Left lung (tissue), 10 donors: ENCODE data around the gene HAGH. TPM values are rescaled to one million over a fixed set of nuclear protein-coding genes. Genes with fewer than 3 reads are reported as not detected.

ENCODE experiments used
- ATAC-seq: fragments of 200-7000 bp; cut with Tn5 transposase; one replicate; pipeline ENCODE4 v1.9.1; 2020; ENCODE audit warnings: moderate library complexity
- DNase-seq, 4 donors: peaks; one replicate each; pipeline ENCODE4 v3.0.0-alpha.2; 2013 to 2020
- H3K27ac ChIP-seq, 2 donors: fragments of 200-600 bp; sonication (generic) in 1 of 2; one replicate each; pipeline versions ENCODE4 v1.5.0 to v1.8.0; 2020 to 2021
- H3K27me3 ChIP-seq, 2 donors: fragments of 200-600 bp; sonication (generic) in 1 of 2; one replicate each; pipeline versions ENCODE4 v1.5.0 to v1.8.0; 2020 to 2021
- H3K36me3 ChIP-seq, 2 donors: fragments of 200-600 bp; sonication (generic) in 1 of 2; one replicate each; pipeline versions ENCODE4 v1.5.0 to v1.8.0; 2020 to 2021
- H3K4me1 ChIP-seq, 2 donors: fragments of 200-600 bp; one replicate each; pipeline ENCODE4 v1.8.0; 2021
- H3K4me3 ChIP-seq, 2 donors: fragments of 200-600 bp; sonication (generic) in 1 of 2; one replicate each; pipeline versions ENCODE4 v1.5.0 to v1.8.0; 2020 to 2021; ENCODE audit warnings: mild to moderate bottlenecking in 1 of 2
- H3K9me3 ChIP-seq, 2 donors: fragments of 200-600 bp; sonication (generic) in 1 of 2; one replicate each; pipeline versions ENCODE4 v1.5.0 to v1.8.0; 2020 to 2021
- CTCF ChIP-seq, 2 donors: fragments of 200-600 bp; sonication (generic) in 1 of 2; IDR thresholded peaks; one replicate each; pipeline versions ENCODE4 v1.5.0 to v1.8.0; 2021; ENCODE audit warnings: antibody characterized with exemption in 2 of 2
- intact Hi-C, 2 donors: fragments of 100-400 bp; cut with DNase I; formaldehyde crosslinking; loops; one replicate each; pipeline versions ENCODE4 v1.11.2 to v1.14.2; 2022
- polyA plus RNA-seq, 6 donors: library from polyadenylated mRNA; unstranded; fragments of 120-200 nt; gene quantifications; one replicate each; pipeline ENCODE4 v1.2.1, GENCODE V29; 2013; ENCODE audit not compliant: insufficient read length in 6 of 6
- total RNA-seq, 2 donors: library from RNA; stranded (reverse); fragmentation: NEBNext Ultra II Directional; extraction: Animal tissue kit (Norgen Biotek cat#: 25700); gene quantifications; one replicate each; pipeline ENCODE4 v1.2.1, GENCODE V29; 2021
- donor health status: DM: no; HTN: yes; CAD: no.
- donor health status: DM: no; HTN: no; CAD: no.

Gene HAGH
- total and polyA plus RNA-seq, 8 donors = 21.0 to 62.0 (median 26.7) TPM

- no peaks in the 10 kb centered on the region for H3K4me1 ChIP-seq
These were observed 64.9 kb downstream of the HAGH start for GRCh38 chr16:1761751-1762150.

GRCh38 chr16:1760911-1761310 lies 65.7 kb downstream of the HAGH start:
- no peak for TF ChIP-seq CTCF (IDR thresholded peaks at IDR 0.05)
- no peak overlapping the region for H3K4me3 ChIP-seq
- ATAC-seq = no peak
- no peaks in the 10 kb centered on the region for H3K27me3 ChIP-seq
- DNase-seq = no peak
- H3K36me3 ChIP-seq = peaks cover 0 to 91% of the 10 kb centered on the region in 2 donors
- no peak overlapping the region for H3K27ac ChIP-seq
- H3K9me3 ChIP-seq = no peaks in the 10 kb centered on the region
- intact Hi-C loops = no loop called here
- no peaks in the 10 kb centered on the region for H3K4me1 ChIP-seq

More at GRCh38 chr16:1761751-1762150, 64.9 kb downstream of the HAGH start:
- Histone ChIP-seq H3K36me3 (peaks cover 0 to 99% of the 10 kb centered on the region in 2 donors), H3K9me3 (no peaks in the 10 kb centered on the region), H3K27ac (no peak overlapping the region), H3K27me3 (no peaks in the 10 kb centered on the region), H3K4me3 (no peak overlapping the region)
- intact Hi-C loops = no loop called here
- no peak for TF ChIP-seq CTCF (IDR thresholded peaks at IDR 0.05)
- DNase-seq = no peak
- no peak for ATAC-seq

- DNase-seq (peak in 1 of 4 donors; percentile 72), ATAC-seq (no peak)
- no peak for TF ChIP-seq CTCF (IDR thresholded peaks at IDR 0.05)
- Histone ChIP-seq H3K4me3 (no peak overlapping the region), H3K4me1 (no peaks in the 10 kb centered on the region), H3K27ac (no peak overlapping the region), H3K27me3 (no peaks in the 10 kb centered on the region), H3K36me3 (peaks cover 0 to 80% of the 10 kb centered on the region in 2 donors), H3K9me3 (no peaks in the 10 kb centered on the region)
- intact Hi-C loops = no loop called here
These were observed 67.1 kb downstream of the HAGH start for GRCh38 chr16:1759511-1759910.

GRCh38 chr16:1758923-1759322 lies 67.7 kb downstream of the HAGH start:
- TF ChIP-seq CTCF (IDR thresholded peaks at IDR 0.05) = no peak
- no peak overlapping the region for H3K4me3 ChIP-seq
- H3K9me3 ChIP-seq = no peaks in the 10 kb centered on the region
- no peak overlapping the region for H3K27ac ChIP-seq
- ATAC-seq (no peak), DNase-seq (no peak)
- H3K36me3 ChIP-seq = peaks cover 0 to 80% of the 10 kb centered on the region in 2 donors
- no peaks in the 10 kb centered on the region for H3K4me1 ChIP-seq
- intact Hi-C loops = no loop called here
- H3K27me3 ChIP-seq = no peaks in the 10 kb centered on the region

GRCh38 chr16:1757714-1758461 lies 68.7 kb downstream of the HAGH start:
- no peak for TF ChIP-seq CTCF (IDR thresholded peaks at IDR 0.05)
- Histone ChIP-seq H3K27ac (no peak overlapping the region), H3K4me3 (no peak overlapping the region), H3K9me3 (no peaks in the 10 kb centered on the region), H3K27me3 (no peaks in the 10 kb centered on the region), H3K36me3 (peaks cover 0 to 79% of the 10 kb centered on the region in 2 donors), H3K4me1 (no peaks in the 10 kb centered on the region)
- intact Hi-C loops = no loop called here
- ATAC-seq (no peak), DNase-seq (peak in 1 of 4 donors; percentile 69)

Other genes starting within 250 kb of the HAGH start
- 10 to 100 TPM; 26.0 to 34.8 TPM for gene IFT140, start 214.8 kb downstream of the HAGH start, total RNA-seq
- 10 to 100 TPM; 30.9 to 36.0 (median 33.2) TPM for gene IFT140, start 214.8 kb downstream of the HAGH start, polyA plus RNA-seq
- 10 to 100 TPM; 17.3 to 18.9 TPM for gene CRAMP1, start 214.5 kb downstream of the HAGH start, total RNA-seq
- 10 to 100 TPM; 25.9 to 33.0 (median 26.9) TPM for gene CRAMP1, start 214.5 kb downstream of the HAGH start, polyA plus RNA-seq
- gene JPT2, start 148.5 kb downstream of the HAGH start, total RNA-seq = 10 to 100 TPM; 72.2 to 72.3 TPM
- gene JPT2, start 148.5 kb downstream of the HAGH start, polyA plus RNA-seq = 10 to 100 TPM; 64.8 to 79.5 (median 72.4) TPM
- 10 to 100 TPM; 51.7 to 66.0 TPM for gene MAPK8IP3, start 120.6 kb downstream of the HAGH start, total RNA-seq
- gene MAPK8IP3, start 120.6 kb downstream of the HAGH start, polyA plus RNA-seq = 10 to 100 TPM; 48.1 to 85.9 (median 71.8) TPM
- 10 to 100 TPM; 54.6 to 62.9 TPM for gene NME3, start 55.3 kb downstream of the HAGH start, total RNA-seq
- 10 to 100 TPM; 19.9 to 43.8 (median 30.2) TPM for gene NME3, start 55.3 kb downstream of the HAGH start, polyA plus RNA-seq
- gene EME2, start 54.0 kb downstream of the HAGH start, total RNA-seq = 10 to 100 TPM; 19.2 to 25.3 TPM
- 10 to 100 TPM in 1 of 6 donors, 1 to 10 TPM in 5; 7.0 to 12.2 (median 8.7) TPM for gene EME2, start 54.0 kb downstream of the HAGH start, polyA plus RNA-seq
- 10 to 100 TPM; 72.5 to 91.5 TPM for gene MRPS34, start 53.7 kb downstream of the HAGH start, total RNA-seq
- gene MRPS34, start 53.7 kb downstream of the HAGH start, polyA plus RNA-seq = 10 to 100 TPM; 47.5 to 68.9 (median 58.4) TPM
- 10 to 100 TPM; 30.5 to 36.2 TPM for gene SPSB3, start 44.3 kb downstream of the HAGH start, total RNA-seq
- gene SPSB3, start 44.3 kb downstream of the HAGH start, polyA plus RNA-seq = 10 to 100 TPM; 23.6 to 40.0 (median 33.0) TPM
- 10 to 100 TPM; 44.0 to 47.9 TPM for gene NUBP2, start 43.9 kb downstream of the HAGH start, total RNA-seq
- 10 to 100 TPM; 32.6 to 56.4 (median 41.0) TPM for gene NUBP2, start 43.9 kb downstream of the HAGH start, polyA plus RNA-seq
- gene IGFALS, start 33.1 kb downstream of the HAGH start, total RNA-seq = 1 to 10 TPM in 1 of 2 donors, under 1 TPM in 1; 0.37 to 2.2 TPM
- 1 to 10 TPM; 1.8 to 3.3 (median 2.6) TPM for gene IGFALS, start 33.1 kb downstream of the HAGH start, polyA plus RNA-seq
- 10 to 100 TPM; 20.9 to 22.4 TPM for gene FAHD1, start 381 bp upstream of the HAGH start, total RNA-seq
- gene FAHD1, start 381 bp upstream of the HAGH start, polyA plus RNA-seq = 10 to 100 TPM; 17.4 to 23.2 (median 19.0) TPM
- gene MEIOB, start 45.3 kb upstream of the HAGH start, total RNA-seq = not detected
- gene MEIOB, start 45.3 kb upstream of the HAGH start, polyA plus RNA-seq = under 1 TPM; 0.37 to 0.75 (median 0.59) TPM
- gene HS3ST6, start 91.6 kb upstream of the HAGH start, total RNA-seq = 1 to 10 TPM in 1 of 2 donors, not detected in 1; 1.4 TPM
- under 1 TPM in 3 of 6 donors, not detected in 3; 0.13 to 0.21 (median 0.15) TPM for gene HS3ST6, start 91.6 kb upstream of the HAGH start, polyA plus RNA-seq
- 10 to 100 TPM; 26.1 to 66.7 TPM for gene MSRB1, start 116.4 kb upstream of the HAGH start, total RNA-seq
- gene MSRB1, start 116.4 kb upstream of the HAGH start, polyA plus RNA-seq = 10 to 100 TPM in 5 of 6 donors, 1 to 10 TPM in 1; 9.8 to 15.5 (median 14.4) TPM
- gene RPL3L, start 127.9 kb upstream of the HAGH start, total RNA-seq = under 1 TPM in 1 of 2 donors, not detected in 1; 0.13 TPM
- gene RPL3L, start 127.9 kb upstream of the HAGH start, polyA plus RNA-seq = under 1 TPM in 5 of 6 donors, not detected in 1; 0.11 to 0.20 (median 0.16) TPM
- 100 to 1,000 TPM in 1 of 2 donors, 10 to 100 TPM in 1; 97.8 to 102 TPM for gene NDUFB10, start 132.7 kb upstream of the HAGH start, total RNA-seq
- 10 to 100 TPM; 77.6 to 96.8 (median 90.0) TPM for gene NDUFB10, start 132.7 kb upstream of the HAGH start, polyA plus RNA-seq
- 1,000 to 10,000 TPM; 1,832 to 2,162 TPM for gene RPS2, start 138.0 kb upstream of the HAGH start, total RNA-seq
- gene RPS2, start 138.0 kb upstream of the HAGH start, polyA plus RNA-seq = 1,000 to 10,000 TPM; 2,190 to 2,607 (median 2,300) TPM
- gene RNF151, start 140.0 kb upstream of the HAGH start, total RNA-seq = not detected
- gene RNF151, start 140.0 kb upstream of the HAGH start, polyA plus RNA-seq = under 1 TPM in 1 of 6 donors, not detected in 5; 0.17 TPM
- 10 to 100 TPM; 25.8 to 30.9 TPM for gene TBL3, start 145.2 kb upstream of the HAGH start, total RNA-seq
- gene TBL3, start 145.2 kb upstream of the HAGH start, polyA plus RNA-seq = 10 to 100 TPM; 27.2 to 38.8 (median 31.8) TPM
- gene NOXO1, start 154.6 kb upstream of the HAGH start, total RNA-seq = 1 to 10 TPM; 4.4 to 5.6 TPM
- under 1 TPM in 4 of 6 donors, not detected in 2; 0.30 to 0.78 (median 0.46) TPM for gene NOXO1, start 154.6 kb upstream of the HAGH start, polyA plus RNA-seq
- gene GFER, start 157.4 kb upstream of the HAGH start, total RNA-seq = 10 to 100 TPM; 25.8 to 26.1 TPM
- gene GFER, start 157.4 kb upstream of the HAGH start, polyA plus RNA-seq = 10 to 100 TPM; 15.7 to 21.5 (median 19.1) TPM
- under 1 TPM; 0.31 to 0.32 TPM for gene SYNGR3, start 163.1 kb upstream of the HAGH start, total RNA-seq
- gene SYNGR3, start 163.1 kb upstream of the HAGH start, polyA plus RNA-seq = under 1 TPM; 0.21 to 0.93 (median 0.42) TPM
- gene ZNF598, start 183.0 kb upstream of the HAGH start, total RNA-seq = 10 to 100 TPM; 31.5 to 45.9 TPM
- 10 to 100 TPM; 15.2 to 27.8 (median 20.9) TPM for gene ZNF598, start 183.0 kb upstream of the HAGH start, polyA plus RNA-seq
- gene NPW, start 193.0 kb upstream of the HAGH start, total RNA-seq = 1 to 10 TPM in 1 of 2 donors, under 1 TPM in 1; 0.94 to 3.1 TPM
- gene NPW, start 193.0 kb upstream of the HAGH start, polyA plus RNA-seq = 1 to 10 TPM; 1.7 to 5.4 (median 2.7) TPM
- gene NHERF2, start 200.1 kb upstream of the HAGH start, total RNA-seq = 100 to 1,000 TPM; 186 to 349 TPM
- 100 to 1,000 TPM in 3 of 6 donors, 10 to 100 TPM in 3; 68.1 to 170 (median 103) TPM for gene NHERF2, start 200.1 kb upstream of the HAGH start, polyA plus RNA-seq
- 10 to 100 TPM; 19.4 to 29.8 TPM for gene NTHL1, start 221.0 kb upstream of the HAGH start, total RNA-seq
- 10 to 100 TPM; 20.2 to 30.0 (median 25.8) TPM for gene NTHL1, start 221.0 kb upstream of the HAGH start, polyA plus RNA-seq
- gene TSC2, start 221.2 kb upstream of the HAGH start, total RNA-seq = 100 to 1,000 TPM; 116 to 126 TPM
- 100 to 1,000 TPM; 116 to 166 (median 131) TPM for gene TSC2, start 221.2 kb upstream of the HAGH start, polyA plus RNA-seq